ENCODE data around the gene RHOBTB3. TPM values are rescaled to one million over a fixed set of nuclear protein-coding genes. Genes with fewer than 3 reads are reported as not detected.
"Not testable (repeated sequence)": the region's sequence is repeated elsewhere in the genome, so short reads cannot be mapped to it uniquely, and the experiment has no call there.

RHOBTB3 gene
- total RNA-seq, 1 experiment from 2014 or later = 134 TPM

DNA sequence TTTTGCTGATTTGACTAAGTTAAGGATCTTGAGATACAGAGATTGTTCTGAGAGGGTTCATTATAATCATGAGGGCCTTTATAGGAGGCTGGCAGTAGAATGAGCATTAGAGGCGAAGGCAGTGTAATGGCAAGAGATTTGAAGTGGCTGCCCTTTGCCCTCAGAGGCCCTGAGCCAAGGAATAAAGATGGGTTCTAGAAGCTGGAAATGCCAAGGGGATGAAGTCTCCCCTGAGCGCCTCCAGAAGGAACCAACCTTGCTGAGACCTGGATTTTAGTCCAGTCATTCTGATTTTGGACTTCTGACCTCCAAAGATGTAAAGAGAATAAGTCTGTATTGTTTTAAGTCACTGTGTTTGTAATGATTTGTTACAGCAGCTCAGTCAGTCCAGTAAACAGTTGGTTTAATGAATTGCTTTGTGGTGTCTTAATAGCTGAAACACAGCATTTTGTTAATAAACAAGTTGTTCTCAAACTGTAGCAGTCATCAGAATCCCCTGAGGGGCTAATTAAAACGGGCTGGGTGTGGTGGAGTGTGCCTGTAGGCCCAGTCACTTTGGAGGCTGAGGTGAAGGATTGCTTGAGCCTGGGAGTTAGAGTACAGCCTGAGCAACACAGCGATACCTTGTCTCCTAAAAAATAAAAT lies 68.2 kb downstream of the RHOBTB3 start:
- DNase-seq (ENCODE audit: low spot score) = peak; percentile 34

DNA sequence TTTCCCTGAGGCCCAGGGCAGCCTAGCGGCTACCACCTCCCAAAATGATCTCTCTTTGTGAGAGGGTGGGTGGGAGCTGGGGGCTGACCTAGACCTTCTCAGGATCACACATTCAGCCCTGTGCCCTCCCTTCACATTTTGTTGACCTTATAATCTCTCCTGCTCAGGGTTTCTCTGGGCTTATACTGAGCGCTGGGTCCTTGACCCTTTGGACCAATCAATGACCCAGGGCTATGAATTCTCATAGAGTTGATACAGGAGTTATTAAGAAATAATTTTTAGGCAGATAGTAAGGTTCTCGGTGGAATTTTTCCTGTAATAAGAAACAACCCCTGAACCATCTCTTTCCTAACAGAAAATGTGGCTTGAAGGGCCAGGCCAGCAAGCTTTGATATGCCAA lies 69.4 kb downstream of the RHOBTB3 start:
- no peak for DNase-seq (ENCODE audit: low spot score)

DNA sequence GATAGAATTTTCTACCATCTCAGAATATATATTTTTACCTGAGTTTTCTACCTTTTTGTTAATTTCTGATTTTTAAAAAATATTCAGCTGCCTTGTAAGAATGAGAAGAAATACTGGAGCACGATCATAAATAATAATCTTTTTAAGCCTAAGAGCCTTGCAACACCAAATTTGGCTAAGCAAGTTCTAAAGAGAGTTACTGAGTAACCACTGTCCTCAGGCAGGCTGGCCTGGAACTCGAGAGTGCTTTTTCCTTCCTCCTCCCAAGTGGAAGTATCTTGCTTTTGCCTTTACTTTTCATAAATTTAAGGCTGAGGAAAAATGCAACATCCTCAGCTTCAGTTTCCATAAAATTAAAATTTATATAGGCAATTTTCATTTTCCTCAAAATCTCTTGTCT lies 70.4 kb downstream of the RHOBTB3 start:
- no peak for DNase-seq (ENCODE audit: low spot score)

DNA sequence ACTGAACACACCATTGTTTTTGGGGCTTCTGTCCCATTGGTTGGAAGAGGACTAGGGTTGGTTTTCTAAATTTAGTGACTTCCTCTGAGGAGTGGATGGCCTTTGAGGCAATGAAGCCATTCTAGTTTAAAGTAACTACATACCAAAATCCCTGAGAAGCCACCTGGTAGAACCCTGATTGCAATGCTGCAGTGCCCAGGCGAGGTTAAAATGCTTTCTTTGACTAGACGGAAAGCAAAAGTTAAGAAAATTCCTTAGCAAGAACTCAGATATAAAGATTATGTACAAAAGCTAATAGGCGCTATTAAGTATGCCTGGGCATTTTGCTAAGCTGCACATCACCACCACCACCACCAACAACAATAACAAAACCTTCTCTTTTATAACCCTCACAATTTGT lies 70.8 kb downstream of the RHOBTB3 start:
- no peak for DNase-seq (ENCODE audit: low spot score)

DNA sequence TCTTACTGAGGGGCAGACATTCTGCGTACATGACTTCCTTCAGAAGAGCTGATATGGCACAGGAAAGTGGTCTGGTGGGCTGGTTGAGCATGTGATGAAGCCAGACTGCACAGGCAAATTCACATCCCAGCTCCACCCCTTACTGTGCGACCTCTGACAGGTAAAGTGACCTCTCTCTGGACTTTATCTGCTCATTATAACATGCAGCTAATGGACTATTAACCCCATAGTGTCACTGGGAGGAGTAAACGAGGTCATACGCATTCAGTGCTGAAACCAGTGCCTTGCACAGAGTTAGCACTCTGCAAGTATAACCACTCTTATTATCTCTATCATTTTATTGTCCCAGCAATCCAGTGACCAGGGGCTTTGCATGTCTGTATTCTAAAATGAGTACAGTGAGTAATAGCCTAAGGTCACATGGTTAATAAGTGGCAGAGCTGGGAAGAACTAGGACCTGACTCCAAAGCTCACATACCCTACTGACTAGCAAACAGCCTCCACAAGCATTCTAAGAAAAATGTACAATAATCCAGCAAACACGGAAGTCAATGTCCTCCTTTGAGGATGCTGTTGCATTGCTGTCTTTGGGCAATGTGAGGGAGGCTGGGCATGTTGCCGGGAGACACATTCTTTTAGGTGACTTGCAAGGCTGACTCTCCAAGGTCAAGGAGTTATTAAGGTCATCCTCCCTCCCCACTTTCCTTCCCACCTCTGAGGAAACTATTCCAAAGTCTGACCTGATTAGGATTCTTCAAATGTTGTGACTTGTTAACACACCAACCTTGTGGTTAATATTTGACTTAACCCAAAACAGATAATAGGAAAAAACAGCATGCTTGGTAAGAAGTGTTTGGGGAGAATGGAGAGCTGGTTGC lies 72.4 kb downstream of the RHOBTB3 start:
- no peak for DNase-seq (ENCODE audit: low spot score)

DNA sequence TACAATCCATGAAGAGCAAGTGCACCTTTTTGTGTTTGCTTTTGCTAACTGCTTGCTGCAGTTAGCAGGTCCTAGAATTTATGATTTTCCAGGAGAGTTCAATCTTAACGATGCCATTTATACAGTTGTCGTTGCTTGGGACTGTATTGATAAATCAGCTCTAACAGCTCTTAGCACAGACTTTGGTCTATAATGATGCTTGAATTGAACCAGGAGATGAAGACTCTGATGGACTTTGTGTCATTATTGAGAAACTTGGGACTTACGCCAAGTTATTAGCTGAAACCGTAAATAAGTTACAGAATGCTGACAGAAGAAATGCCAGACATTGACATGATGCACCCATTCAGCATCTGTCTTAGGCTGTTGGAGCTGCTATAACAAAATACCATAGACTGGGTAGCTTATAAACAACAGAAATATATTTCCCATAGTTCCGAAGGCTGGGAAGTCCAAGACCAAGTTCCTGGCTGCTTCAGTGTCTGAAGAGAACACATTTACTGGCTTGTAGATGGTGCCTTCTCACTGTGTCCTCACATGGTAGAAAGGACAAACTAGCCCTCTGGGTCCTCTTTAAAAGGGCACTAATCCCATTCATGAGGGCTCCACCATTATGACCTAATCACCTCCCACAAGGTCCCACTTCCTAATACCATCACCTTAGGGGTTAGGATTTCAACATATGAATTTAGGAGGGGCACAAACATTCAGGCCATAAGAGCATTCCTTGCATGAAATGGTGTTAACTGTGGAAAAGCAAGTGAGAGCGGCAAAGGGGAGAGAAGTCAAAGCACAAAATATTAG lies 73.8 kb downstream of the RHOBTB3 start:
- DNase-seq (ENCODE audit: low spot score) = no peak

DNA sequence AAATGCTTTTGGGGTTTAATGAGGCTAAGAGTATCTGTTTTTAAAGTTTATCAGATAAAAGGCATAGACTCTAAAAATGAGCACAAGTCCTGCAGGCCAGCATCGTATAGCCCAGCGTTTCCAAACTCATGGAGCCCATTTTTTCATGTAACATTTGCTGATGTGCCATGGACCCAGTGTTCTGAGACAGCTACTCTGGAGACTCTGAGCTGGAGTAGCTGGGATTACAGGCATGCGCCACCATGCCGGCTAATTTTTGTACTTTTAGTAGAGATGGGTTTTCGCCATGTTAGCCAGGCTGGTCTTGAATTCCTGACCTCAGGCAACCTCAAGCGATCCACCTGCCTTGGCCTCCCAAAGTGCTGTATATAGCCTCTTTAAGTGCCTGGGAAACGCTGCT lies 75.6 kb downstream of the RHOBTB3 start:
- DNase-seq (ENCODE audit: low spot score) = no peak

DNA sequence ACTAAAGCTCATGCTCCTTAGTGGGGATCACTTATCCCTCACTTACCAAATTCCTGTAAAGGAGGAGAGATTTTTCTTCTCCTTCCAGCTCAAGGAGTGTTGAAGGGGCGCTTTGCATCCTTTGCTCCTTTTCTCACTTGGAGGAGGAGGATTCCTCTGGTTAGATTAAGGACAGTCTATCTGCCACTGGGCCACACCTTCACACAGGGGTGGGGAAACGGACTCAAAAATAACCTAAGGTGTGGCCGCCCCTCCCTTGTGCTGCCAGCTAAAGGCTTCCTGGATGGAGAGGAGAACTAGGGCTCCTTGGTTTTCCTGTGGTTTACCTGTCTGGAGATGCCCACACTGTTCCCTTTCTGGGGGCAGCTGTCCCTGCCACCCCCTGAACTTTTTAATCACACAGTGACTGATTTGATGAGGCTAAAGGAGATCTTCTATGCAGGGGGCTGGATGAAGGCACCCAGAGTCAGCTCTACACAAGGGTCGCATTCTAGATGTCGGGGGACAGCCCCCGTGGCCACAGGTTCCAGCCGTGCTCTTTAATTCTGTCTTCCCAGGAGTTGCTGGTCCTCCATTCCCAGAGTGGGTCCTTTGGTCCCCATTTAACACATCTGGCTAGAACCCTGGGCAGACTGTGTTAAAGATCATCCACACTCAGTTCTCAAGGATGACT lies 77.0 kb downstream of the RHOBTB3 start:
- no peak for DNase-seq (ENCODE audit: low spot score)

DNA sequence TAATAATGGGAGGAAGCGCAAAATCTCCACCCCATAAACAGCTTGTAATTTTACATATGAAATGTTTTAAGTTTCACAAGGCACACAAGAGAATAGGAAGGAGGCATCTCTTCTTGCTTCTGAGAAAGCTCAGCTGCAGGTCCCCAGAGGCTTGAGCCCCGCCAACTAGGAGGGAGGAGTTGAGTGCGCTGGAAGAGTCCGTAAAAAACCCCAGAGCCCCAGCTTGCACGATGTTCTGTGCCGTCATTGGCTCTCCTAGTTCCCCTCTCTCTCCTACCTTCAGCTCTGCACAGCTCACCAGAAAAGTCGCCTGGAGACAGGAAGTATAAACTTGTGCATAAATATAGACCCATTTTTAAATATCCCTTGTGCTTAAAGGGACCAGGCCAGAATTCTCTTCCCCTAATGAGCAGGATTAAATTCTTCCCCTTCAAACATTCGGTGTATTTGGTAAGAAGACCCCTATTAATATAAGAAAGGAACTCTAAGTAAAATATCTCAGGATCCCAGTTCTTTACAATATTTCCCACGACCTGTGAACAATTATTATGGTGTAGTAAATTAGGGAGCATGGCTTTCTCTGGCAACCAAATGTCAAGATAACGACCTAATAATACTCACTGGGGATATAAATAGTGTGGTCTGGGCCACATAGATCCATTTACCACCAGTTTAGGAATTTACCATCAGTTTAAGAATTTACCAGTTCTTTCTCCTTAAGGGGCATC lies 77.7 kb downstream of the RHOBTB3 start:
- peak; percentile 61 for DNase-seq (ENCODE audit: low spot score)

DNA sequence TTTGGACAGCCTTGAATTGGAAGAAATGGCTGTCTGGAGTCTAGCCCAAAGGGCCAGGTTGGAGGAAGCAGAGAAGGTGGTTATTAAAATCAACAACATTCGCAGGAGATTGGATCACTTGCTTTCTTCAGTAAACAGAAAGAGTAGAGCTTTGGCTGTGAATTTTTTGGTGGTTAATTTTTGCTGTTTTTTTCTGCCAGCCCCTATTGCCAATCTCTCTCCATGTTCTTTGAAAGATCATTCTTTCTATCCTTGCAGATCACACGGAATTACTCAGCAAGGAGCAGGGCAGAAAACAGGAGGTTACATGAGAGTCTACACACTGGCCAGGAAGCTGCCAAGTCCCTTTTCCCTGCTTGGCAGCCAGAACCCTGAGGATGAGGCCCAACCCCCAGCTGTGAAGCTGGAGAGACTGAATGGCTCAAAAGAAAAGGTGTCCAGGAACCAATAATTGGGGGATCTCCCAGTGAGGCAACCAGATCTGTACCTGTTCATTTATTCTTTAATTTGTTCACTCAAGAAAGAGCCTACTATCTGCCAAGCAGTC lies 78.4 kb downstream of the RHOBTB3 start:
- peak; percentile 55 for DNase-seq (ENCODE audit: low spot score)

DNA sequence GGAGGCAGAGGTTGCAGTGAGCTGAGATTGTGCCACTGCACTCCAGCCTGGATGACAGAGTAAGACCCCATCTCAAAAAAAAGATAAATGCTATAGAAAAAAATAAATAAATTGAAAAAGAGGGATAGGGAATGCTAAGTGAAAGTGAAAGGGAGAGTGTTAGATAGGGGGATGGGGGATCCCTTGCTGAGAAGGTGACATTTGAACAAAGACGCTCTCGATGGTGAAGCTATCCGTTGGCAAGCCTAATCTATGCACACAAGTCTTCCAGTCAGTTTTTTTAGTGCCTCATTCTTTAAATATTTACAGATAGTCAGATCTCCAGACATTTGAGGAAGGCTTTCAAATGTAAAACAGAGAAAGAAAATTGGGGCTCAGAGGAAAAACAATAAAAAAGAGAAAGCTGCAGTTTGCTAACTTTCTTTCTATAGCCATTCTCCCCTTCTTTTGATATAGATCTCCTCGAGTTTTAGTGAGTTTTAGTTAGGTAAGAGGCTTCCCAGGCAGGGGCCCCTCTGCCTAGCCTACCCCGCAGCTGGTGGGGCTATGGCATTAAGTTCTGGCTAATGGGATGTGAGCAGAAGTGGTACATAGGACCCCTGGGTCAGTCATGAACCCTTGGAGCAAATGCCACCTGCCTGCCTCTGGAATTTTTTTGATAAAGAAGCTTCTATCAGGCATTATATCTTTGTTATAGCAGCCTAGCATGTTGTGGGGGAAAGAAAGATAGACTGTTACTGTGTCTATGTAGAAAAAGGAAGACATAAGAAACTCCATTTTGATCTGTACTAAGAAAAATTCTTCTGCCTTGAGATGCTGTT lies 79.4 kb downstream of the RHOBTB3 start:
- no peak for DNase-seq (ENCODE audit: low spot score)

DNA sequence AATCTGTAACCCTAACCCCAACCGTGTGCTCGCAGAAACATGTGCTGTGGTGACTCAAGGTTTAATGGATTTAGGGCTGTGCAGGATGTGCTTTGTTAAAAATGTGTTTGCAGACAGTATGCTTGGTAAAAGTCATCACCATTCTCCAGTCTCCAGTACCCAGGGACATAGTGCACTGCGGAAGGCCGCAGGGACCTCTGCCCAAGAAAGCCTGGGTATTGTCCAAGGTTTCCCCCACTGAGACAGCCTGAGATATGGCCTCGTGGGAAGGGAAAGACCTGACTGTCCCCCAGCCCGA lies 79.9 kb downstream of the RHOBTB3 start:
- DNase-seq (ENCODE audit: low spot score) = not testable (repeated sequence)

DNA sequence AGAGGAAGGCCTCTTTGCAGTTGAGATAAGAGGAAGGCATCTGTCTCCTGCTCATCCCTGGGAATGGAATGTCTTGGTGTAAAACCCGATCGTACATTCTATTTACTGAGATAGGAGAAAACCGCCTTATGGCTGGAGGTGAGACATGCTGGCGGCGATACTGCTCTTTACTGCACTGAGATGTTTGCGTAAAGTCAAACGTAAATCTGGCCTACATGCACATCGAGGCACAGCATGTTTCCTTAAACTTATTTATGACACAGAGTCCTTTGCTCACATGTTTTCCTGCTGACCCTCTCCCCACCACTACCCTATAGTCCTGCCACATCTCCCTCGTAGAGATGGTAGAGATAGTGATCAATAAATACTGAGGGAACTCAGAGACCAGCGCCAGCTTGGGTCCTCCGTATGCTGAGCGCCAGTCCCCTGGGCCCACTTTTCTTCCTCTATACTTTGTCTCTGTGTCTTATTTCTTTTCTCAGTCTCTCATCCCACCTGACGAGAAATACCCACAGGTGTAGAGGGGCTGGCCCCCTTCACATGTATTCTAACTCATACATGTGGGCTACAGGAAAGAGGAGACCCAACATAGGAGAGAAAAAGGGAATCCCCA lies 80.4 kb downstream of the RHOBTB3 start:
- not testable (repeated sequence) for DNase-seq (ENCODE audit: low spot score)

DNA sequence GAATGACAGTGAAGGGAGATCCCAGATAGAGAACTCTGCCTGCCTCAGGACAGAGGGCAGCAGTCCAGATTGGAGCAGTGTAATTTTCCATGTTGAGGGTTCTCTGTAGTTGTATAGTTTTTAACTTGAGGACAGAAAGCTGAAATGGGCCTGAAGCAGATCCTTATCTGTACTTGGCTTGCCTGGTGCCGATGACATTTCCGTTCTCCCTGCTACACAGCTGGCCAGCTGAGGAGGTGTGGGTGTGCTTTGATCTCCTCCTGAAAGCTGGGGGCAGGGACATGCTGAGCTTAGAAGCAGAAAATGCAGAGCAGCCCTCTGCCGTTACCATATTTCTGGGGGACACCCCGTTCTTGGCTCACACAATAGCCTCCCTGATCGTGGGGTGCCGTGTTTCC lies 80.9 kb downstream of the RHOBTB3 start:
- no peak for DNase-seq (ENCODE audit: low spot score)

DNA sequence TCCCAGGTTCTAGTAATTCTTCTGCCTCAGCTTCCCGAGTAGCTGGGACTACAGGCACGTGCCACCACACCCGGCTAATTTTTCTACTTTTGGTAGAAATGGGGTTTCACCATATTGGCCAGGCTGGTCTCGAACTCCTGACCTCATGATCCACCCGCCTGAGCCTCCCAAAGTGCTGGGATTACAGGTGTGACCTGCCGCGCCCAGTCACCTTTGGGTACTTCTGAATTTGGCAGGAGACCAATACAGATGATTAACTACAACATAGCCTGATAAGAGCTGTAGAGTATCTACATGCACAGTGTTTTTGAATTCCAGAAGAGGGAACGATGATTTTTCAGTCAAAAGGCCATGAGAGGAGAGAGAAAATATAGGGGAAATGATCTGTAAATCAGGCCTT lies 81.9 kb downstream of the RHOBTB3 start:
- not testable (repeated sequence) for DNase-seq (ENCODE audit: low spot score)

DNA sequence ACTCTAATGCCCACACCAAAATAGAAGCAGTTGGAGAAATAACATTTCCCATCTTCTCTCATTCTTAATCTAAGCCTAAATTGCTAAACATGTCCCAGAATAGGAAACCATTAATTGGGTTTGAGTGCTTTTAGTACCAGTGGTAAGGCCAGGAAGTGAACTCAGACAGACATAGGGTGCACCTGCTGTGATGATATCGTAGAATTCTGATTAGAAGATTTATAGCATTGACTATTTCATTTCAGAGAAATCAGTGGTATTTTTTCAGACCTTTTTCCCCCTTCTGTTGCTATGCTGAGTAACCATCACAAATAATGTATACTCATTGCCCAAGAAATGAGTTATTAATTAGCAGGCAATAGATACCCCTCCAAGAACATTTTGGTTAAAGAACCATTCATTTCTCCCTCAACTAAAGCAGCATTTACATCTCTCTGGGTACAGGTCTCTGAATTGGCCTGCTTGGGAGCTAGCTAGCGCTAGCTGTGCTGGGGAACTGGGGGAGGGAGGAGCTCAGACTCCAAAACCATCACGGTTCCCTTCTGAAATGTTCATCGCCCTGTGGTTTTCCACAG lies 84.1 kb downstream of the RHOBTB3 start:
- no peak for DNase-seq (ENCODE audit: low spot score)

DNA sequence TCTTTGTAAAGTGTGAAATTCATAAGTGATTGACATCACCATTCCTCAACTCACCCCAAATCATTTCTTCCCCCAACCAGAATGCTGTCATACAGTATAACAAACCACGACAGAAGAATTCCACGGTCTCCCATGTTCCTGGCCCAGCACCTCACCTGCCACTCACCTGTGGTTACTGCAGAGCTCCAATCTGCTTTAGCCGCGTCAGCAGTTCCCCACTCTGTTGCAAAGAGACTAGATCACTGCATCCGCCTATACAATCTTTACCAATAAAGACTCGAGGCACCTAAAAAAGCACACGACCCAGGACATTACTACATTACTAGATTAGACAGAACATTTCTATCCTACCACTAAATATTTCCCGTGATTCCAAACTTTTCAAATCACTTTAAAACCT lies 85.2 kb downstream of the RHOBTB3 start:
- DNase-seq (ENCODE audit: low spot score) = no peak

DNA sequence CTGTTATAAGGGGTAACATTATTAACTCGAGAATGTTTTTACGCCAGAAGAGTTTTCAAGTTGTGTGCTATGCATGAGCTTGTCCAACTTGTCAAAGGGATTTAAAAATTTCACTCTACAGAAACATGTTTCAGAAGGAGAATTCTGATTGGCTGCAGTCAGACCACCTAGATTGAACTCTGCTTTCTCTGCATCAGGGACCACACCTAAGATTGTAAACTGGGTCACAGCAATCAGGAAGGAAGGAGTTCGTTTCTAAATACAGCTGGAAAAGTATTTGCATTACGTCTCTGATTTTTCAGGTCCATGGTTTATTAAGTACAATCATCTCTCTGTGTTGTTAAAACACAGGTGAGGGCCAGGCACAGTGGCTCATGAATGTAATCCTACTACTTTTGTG lies 85.6 kb downstream of the RHOBTB3 start:
- DNase-seq (ENCODE audit: low spot score) = no peak

DNA sequence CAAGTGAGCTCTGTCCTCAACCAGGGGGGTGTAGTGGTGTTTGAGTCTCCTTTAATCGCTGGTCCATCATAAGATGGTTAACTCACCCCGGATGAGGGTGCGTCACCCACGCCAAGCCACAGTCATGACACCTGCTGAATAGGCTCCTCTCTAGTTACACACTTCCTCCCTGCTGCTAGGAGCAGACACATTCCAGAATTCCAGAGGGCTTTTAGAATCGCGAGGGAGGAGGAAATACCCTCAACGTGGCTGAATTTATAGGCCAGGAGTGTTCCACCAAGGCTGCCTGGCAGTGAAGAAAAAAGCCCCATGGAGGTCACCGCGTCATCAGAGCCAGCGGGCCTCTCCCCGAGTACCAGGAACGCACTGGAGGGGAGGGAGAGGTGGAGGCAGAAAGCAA lies 86.3 kb downstream of the RHOBTB3 start:
- no peak for DNase-seq (ENCODE audit: low spot score)

Measured in H4 (cell line).